Measurements from ENCODE around the gene RFC3. TPM values are rescaled to one million over a fixed set of nuclear protein-coding genes. Genes with fewer than 3 reads are reported as not detected.

Gene RFC3
- total and polyA plus RNA-seq, 2 donors (not counting 1 experiment from before 2014, with no cell fraction given), result 3.1 to 13.4 TPM

DNA sequence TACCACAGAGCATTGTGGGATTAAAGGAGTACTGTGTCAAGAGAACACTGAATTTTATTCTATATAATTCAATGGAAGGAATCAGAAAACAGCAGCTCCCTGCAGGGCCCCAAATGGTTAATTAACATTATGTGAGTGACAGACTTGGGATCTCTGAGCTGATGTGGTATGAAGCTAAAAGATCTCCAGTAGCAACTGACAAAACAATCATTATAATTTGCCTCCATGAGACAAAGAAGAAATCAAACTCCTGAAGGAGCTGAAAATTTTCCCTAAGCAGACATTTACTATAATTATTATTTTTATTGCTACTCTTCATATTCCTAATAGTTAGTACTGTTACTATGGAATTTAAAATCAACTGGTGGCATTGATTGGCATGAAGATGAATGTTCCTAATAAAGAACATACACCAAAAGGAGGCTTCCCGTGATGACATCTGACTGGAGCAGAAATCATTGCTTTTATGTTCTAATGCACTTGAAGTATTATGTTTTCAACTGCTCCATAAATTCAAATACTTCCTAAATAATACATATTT is 28.8 kb upstream of the RFC3 start:
- H3K4me3 ChIP-seq (replicated peaks in 1 of 4; ENCODE audit: control extremely low read depth in 1 of 4, insufficient read depth in 1 of 4, low read depth in 3 of 4, low read length in 4 of 4), result no peak overlapping the region
- TF ChIP-seq, protein P1, sequence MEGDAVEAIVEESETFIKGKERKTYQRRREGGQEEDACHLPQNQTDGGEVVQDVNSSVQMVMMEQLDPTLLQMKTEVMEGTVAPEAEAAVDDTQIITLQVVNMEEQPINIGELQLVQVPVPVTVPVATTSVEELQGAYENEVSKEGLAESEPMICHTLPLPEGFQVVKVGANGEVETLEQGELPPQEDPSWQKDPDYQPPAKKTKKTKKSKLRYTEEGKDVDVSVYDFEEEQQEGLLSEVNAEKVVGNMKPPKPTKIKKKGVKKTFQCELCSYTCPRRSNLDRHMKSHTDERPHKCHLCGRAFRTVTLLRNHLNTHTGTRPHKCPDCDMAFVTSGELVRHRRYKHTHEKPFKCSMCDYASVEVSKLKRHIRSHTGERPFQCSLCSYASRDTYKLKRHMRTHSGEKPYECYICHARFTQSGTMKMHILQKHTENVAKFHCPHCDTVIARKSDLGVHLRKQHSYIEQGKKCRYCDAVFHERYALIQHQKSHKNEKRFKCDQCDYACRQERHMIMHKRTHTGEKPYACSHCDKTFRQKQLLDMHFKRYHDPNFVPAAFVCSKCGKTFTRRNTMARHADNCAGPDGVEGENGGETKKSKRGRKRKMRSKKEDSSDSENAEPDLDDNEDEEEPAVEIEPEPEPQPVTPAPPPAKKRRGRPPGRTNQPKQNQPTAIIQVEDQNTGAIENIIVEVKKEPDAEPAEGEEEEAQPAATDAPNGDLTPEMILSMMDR (conservative IDR thresholded peaks at IDR 0.05 in 1 of 2, IDR thresholded peaks at IDR 0.05 in 1 of 2; ENCODE audit: low read depth in 1 of 2, low read length in 2 of 2), result no peak
- no peak for TF ChIP-seq EZH2 (IDR thresholded peaks at IDR 0.05; ENCODE audit: low read length, missing control alignments)
- H3K27ac ChIP-seq (ENCODE audit: insufficient read depth, low read length), result no peak overlapping the region
- no peaks in the 10 kb centered on the region for H3K9me3 ChIP-seq (ENCODE audit: control insufficient read depth, insufficient read depth, low read depth, low read length)
- H3K9ac ChIP-seq (ENCODE audit: insufficient read depth, low read length), result no peak overlapping the region
- H2AFZ ChIP-seq (ENCODE audit: low read length), result no peak overlapping the region
- no peak for DNase-seq (ENCODE audit: low read depth in 2 of 2)
- H3K4me1 ChIP-seq (ENCODE audit: control insufficient read depth, extremely low read depth, insufficient read depth, low read length), result no peaks in the 10 kb centered on the region
- H3K27me3 ChIP-seq (ENCODE audit: control insufficient read depth, insufficient read depth, low read length), result no peaks in the 10 kb centered on the region
- no peaks in the 10 kb centered on the region for H4K20me1 ChIP-seq (ENCODE audit: control insufficient read depth, extremely low read depth, insufficient read depth, low read length)
- no peaks in the 10 kb centered on the region for H3K36me3 ChIP-seq (ENCODE audit: control insufficient read depth, insufficient read depth, low read length)
- H3K79me2 ChIP-seq (ENCODE audit: control insufficient read depth, insufficient read depth, low read length), result no peaks in the 10 kb centered on the region
- no peak overlapping the region for H3K4me2 ChIP-seq (ENCODE audit: extremely low read depth, insufficient read depth, low read length)

DNA sequence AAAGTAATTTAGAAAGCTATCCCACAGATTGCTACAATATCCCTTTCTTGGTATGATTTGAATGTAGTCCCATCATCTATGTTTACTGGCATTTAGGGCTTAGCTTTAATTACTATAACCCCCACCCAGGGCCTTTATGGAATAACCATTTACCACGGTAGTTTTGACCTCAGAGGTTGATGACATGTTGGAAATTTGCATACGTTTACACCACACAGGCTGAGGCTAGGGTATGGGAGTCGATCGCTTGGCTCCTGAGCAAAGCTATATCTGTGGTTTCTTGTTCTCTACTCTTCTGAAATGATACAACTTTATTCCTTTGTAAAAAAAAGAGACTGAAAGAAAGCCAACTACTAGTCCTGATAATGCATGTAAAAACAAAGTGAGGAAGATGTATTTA is 28.2 kb upstream of the RFC3 start:
- H3K4me2 ChIP-seq (ENCODE audit: extremely low read depth, insufficient read depth, low read length), result no peak overlapping the region
- no peak overlapping the region for H3K4me3 ChIP-seq (replicated peaks in 1 of 4; ENCODE audit: control extremely low read depth in 1 of 4, insufficient read depth in 1 of 4, low read depth in 3 of 4, low read length in 4 of 4)
- H3K36me3 ChIP-seq (ENCODE audit: control insufficient read depth, insufficient read depth, low read length), result no peaks in the 10 kb centered on the region
- H3K9me3 ChIP-seq (ENCODE audit: control insufficient read depth, insufficient read depth, low read depth, low read length), result no peaks in the 10 kb centered on the region
- TF ChIP-seq EZH2 (IDR thresholded peaks at IDR 0.05; ENCODE audit: low read length, missing control alignments), result no peak
- TF ChIP-seq, protein P1 (conservative IDR thresholded peaks at IDR 0.05 in 1 of 2, IDR thresholded peaks at IDR 0.05 in 1 of 2; ENCODE audit: low read depth in 1 of 2, low read length in 2 of 2), result no peak
- H3K9ac ChIP-seq (ENCODE audit: insufficient read depth, low read length), result no peak overlapping the region
- no peaks in the 10 kb centered on the region for H3K27me3 ChIP-seq (ENCODE audit: control insufficient read depth, insufficient read depth, low read length)
- H3K4me1 ChIP-seq (ENCODE audit: control insufficient read depth, extremely low read depth, insufficient read depth, low read length), result no peaks in the 10 kb centered on the region
- H3K27ac ChIP-seq (ENCODE audit: insufficient read depth, low read length), result no peak overlapping the region
- no peaks in the 10 kb centered on the region for H4K20me1 ChIP-seq (ENCODE audit: control insufficient read depth, extremely low read depth, insufficient read depth, low read length)
- H3K79me2 ChIP-seq (ENCODE audit: control insufficient read depth, insufficient read depth, low read length), result no peaks in the 10 kb centered on the region
- no peak overlapping the region for H2AFZ ChIP-seq (ENCODE audit: low read length)
- DNase-seq (ENCODE audit: low read depth in 2 of 2), result no peak

DNA sequence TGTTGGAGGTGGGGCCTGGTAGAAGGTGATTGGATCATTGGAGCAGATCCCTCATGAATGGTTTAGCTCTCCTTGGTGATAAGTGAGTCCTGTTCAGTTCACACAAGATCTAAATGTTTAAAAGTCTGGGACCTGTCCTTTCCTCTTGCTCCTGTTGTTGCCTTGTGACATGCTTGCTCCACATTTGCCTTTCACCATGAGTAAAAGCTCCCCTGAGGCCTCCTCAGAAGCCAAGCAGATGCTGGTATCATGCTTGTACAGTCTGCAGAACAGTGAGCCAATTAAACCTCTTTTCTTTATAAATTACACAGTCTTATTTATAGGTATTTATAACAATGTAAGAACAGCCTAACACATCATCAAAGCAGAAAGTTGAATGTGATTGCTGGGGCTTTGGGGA is 24.2 kb upstream of the RFC3 start:
- H3K4me2 ChIP-seq (ENCODE audit: extremely low read depth, insufficient read depth, low read length), result no peak overlapping the region
- no peaks in the 10 kb centered on the region for H3K4me1 ChIP-seq (ENCODE audit: control insufficient read depth, extremely low read depth, insufficient read depth, low read length)
- no peaks in the 10 kb centered on the region for H4K20me1 ChIP-seq (ENCODE audit: control insufficient read depth, extremely low read depth, insufficient read depth, low read length)
- H3K9ac ChIP-seq (ENCODE audit: insufficient read depth, low read length), result no peak overlapping the region
- H3K27me3 ChIP-seq (ENCODE audit: control insufficient read depth, insufficient read depth, low read length), result no peaks in the 10 kb centered on the region
- H3K36me3 ChIP-seq (ENCODE audit: control insufficient read depth, insufficient read depth, low read length), result no peaks in the 10 kb centered on the region
- H2AFZ ChIP-seq (ENCODE audit: low read length), result no peak overlapping the region
- H3K9me3 ChIP-seq (ENCODE audit: control insufficient read depth, insufficient read depth, low read depth, low read length), result no peaks in the 10 kb centered on the region
- DNase-seq (ENCODE audit: low read depth in 2 of 2), result no peak
- TF ChIP-seq, protein P1 (conservative IDR thresholded peaks at IDR 0.05 in 1 of 2, IDR thresholded peaks at IDR 0.05 in 1 of 2; ENCODE audit: low read depth in 1 of 2, low read length in 2 of 2), result no peak
- TF ChIP-seq EZH2 (IDR thresholded peaks at IDR 0.05; ENCODE audit: low read length, missing control alignments), result no peak
- no peaks in the 10 kb centered on the region for H3K79me2 ChIP-seq (ENCODE audit: control insufficient read depth, insufficient read depth, low read length)
- H3K4me3 ChIP-seq (replicated peaks in 1 of 4; ENCODE audit: control extremely low read depth in 1 of 4, insufficient read depth in 1 of 4, low read depth in 3 of 4, low read length in 4 of 4), result no peak overlapping the region
- H3K27ac ChIP-seq (ENCODE audit: insufficient read depth, low read length), result no peak overlapping the region

Data from fibroblast of lung (primary cell).